Left forelimb (tissue), 1 donor: ENCODE data around the gene HVCN1.
"Not testable (repeated sequence)": the region's sequence is repeated elsewhere in the genome, so short reads cannot be mapped to it uniquely, and the experiment has no call there.

ENCODE experiments used
- DNase-seq: peaks from one replicate; pipeline ENCODE4 v3.0.0-alpha.2; 2018; ENCODE audit warnings: low spot score

Gene HVCN1

DNA sequence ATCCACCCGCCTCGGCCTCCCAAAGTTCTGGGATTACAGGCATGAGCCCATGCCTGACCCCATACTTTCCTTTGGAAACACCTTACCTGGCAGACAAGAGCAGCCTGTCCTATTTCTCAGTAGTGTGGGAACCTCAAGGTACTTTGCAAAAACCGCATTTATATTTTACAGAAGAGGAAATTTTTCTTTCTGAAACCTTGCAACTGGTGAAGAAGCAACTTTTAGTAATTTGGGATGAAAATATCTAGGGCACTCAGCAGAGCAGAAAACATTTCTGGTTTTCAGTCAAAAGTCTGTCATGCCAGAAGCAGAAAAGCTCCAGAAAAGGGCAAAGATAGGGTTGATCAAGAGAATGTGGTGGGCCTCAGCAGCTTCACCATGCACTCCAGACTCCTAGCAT lies 21.2 kb downstream of the HVCN1 start:
- no peak for DNase-seq

DNA sequence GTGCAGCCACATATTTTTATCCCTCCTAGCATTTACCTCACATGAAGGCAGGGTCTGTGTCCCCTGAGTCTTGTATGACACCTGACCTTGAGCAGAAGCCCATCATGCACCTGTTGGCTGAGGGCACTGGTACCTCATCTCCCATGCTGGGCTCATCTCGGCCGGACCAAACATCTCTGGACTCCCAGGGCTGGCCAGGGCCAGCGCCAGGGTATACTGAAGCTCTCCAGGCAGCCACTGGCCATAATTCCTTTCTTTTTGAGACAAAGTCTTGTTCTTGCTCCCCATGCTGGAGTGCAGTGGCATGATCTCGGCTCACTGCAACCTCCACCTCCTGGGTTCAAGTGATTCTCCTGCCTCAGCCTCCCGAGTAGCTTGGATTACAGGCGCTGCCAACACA lies 22.0 kb downstream of the HVCN1 start:
- DNase-seq: no peak

- DNase-seq: no peak
Observed at GRCh38 chr12:110661337-110661972, 27.5 kb downstream of the HVCN1 start.

- no peak for DNase-seq
Observed at GRCh38 chr12:110658878-110659277, 30.0 kb downstream of the HVCN1 start.

DNA sequence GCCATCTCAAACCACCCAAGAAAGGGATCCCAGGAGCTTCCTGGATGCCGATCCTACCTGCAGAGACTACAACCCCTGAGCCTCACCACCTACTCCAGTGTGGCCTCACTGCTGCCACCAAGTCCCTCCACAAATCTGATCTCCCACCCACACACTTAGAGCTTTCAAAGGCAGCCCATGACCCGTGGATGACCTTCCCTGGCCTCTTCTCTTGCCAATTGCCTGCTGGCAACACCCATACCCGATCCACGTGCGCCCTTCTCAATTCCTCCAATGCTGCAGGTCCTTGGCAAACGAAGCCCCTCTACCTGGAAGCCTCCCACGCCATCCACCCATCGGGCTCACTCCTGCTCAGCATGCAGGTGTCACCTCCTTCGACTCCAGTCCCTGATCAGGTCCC lies 30.7 kb downstream of the HVCN1 start:
- DNase-seq: no peak

DNA sequence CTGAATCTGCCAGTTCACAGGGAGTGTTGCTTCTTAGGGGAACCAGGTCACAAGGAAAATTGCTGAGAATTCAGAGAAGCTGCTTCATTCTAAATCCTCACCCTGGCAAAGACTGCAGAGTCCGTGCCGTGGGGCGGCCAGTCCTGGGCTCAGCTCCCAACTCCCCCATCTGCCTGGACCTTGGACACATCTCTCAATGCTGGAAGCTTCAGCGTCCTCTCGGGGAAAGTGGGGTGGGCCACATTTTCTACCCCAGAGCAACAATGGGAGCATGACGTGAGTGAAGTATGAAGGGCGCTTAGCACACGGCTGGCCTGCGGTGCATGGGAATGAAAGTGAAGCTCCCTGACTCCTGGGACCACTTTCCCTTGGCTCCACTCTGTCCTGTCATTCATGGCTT lies 31.2 kb downstream of the HVCN1 start:
- no peak for DNase-seq

- DNase-seq: no peak
Observed at GRCh38 chr12:110656071-110656655, 32.8 kb downstream of the HVCN1 start.

DNA sequence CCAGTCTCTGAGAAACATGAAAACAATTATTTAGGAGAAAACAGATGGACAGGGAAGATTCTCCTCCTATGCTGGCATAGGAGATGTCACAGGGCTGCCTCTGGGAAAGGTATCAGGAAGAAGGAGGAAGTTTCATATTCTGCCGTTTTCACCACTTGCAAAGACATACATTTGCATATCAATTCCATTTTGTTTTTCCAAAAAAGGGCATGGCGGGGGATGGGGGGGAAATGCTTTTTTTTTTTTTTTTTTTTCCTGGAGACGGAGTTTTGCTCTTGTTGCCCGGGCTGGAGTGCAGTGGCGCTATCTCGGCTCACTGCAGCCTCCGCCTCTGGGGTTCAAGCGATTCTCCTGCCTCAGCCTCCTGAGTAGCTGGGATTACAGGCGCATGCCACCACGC lies 34.7 kb downstream of the HVCN1 start:
- not testable (repeated sequence) for DNase-seq

DNA sequence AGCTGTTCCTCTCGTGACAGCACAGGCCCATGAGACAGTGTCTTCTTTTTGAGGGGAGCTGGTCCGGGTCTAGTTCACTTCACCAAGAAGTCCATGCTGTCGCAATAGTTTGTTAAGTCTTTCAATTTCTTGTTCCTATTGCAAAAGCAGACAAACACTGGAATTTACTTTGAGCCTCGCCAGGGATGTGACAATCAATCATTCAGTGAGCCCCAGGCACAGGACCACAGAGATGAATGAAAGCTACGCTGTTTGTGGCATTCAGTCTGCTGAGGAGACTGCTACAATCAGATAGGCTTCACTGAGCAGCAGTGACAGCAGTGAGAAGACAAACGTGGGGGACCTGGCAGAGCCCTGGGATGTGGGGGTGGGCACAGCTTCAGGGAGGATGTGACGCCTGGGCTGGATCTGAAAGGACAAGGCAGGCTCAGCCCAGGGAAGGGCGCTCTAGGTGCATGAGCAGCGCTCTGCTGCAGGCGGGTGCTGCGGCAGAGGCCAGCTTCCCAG lies 39.5 kb downstream of the HVCN1 start:
- DNase-seq: no peak

- DNase-seq: no peak
Observed at GRCh38 chr12:110647631-110648040, 41.3 kb downstream of the HVCN1 start.

GRCh38 chr12:110641521-110641920 lies 47.4 kb downstream of the HVCN1 start:
- no peak for DNase-seq

- no peak for DNase-seq
Observed at GRCh38 chr12:110640275-110641025, 48.5 kb downstream of the HVCN1 start.

- no peak for DNase-seq
Observed at GRCh38 chr12:110639336-110640141, 49.4 kb downstream of the HVCN1 start.

DNA sequence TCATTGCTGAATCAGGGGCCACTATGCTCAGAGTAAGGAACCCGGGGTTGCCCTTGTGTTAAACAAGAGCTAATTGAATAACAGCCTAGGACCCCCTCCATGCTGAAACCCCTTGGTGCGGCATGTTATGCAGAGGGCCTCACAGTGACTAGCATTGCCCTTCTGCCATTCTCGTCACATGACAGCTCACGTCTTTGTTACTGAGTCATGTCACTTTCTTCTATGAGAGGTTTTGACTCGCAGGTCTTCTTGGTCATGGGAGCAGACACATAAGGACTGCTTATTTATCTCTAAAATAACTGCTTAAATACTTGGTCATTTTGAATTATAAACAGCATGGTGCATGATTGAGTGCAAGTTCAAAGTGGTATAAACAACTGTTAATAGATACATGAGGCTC lies 50.1 kb downstream of the HVCN1 start:
- DNase-seq: no peak

DNA sequence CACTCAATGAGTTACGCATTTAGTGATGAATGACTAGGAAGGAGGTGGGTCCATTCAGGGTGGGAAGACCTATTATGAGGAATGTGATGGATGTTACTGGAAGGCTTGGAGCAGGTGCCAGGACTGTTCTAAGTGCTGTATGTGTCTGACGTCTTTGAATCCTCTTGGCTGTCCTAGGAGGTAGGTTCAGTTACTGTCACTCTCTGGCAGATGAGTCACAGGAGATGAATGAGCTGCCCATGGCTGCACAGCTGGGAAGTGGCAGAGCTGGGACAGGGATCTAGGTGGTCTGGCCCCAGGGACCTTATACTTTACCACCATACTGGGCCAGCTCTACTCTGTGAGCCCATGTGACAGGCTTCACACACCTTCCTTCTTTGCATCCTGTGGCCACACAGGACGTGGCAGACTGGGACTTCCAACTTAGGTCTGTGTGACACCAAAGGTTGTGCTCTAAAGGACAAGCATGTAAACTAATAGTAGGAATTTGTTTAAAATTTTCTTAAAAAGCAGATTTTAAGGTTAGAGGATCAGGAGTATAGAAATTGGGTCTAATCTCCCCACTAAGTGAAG lies 51.0 kb downstream of the HVCN1 start:
- DNase-seq: no peak

DNA sequence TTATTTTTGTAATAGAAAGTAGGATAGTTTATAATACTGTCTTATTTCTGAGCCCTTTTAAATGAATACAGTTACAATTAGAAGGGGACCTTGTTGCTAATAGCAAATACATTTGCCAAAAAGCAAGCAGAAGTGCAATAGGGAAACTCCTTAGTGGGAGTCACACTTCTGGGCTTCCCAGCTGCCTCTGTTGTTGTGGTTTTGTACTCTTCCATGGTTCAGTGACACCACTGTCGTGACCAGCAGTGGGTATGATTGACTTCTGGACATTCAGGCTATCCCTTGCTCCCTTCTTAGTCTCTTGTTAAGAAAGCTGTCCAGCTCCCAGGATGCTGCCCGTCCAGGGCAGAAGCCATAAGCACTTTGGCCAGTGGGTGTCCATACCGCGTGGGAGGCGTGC lies 52.4 kb downstream of the HVCN1 start:
- no peak for DNase-seq

- DNase-seq: no peak
Observed at GRCh38 chr12:110635055-110635454, 53.9 kb downstream of the HVCN1 start.

GRCh38 chr12:110627500-110628195 lies 61.3 kb downstream of the HVCN1 start:
- DNase-seq: no peak

GRCh38 chr12:110622582-110622981 lies 66.3 kb downstream of the HVCN1 start:
- DNase-seq: no peak

DNA sequence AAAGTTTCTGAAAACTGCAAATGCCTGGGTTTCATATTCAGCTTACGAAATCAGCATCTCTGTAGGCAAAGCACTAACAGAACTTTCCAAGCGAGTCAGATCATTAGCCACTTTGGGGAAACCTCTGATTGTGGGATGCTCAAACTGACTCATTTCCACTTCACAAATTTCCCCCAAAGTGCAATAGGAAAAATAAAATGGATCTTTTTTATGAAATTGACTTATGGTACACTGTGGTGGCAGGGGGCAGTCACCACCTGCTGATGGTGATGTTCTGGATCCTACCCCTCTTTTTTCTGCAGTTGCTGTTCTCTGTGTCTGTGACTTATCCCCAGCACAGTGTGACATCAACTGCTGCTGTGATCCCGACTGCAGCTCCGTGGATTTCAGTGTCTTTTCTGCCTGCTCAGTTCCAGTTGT lies 69.4 kb downstream of the HVCN1 start:
- DNase-seq: no peak

DNA sequence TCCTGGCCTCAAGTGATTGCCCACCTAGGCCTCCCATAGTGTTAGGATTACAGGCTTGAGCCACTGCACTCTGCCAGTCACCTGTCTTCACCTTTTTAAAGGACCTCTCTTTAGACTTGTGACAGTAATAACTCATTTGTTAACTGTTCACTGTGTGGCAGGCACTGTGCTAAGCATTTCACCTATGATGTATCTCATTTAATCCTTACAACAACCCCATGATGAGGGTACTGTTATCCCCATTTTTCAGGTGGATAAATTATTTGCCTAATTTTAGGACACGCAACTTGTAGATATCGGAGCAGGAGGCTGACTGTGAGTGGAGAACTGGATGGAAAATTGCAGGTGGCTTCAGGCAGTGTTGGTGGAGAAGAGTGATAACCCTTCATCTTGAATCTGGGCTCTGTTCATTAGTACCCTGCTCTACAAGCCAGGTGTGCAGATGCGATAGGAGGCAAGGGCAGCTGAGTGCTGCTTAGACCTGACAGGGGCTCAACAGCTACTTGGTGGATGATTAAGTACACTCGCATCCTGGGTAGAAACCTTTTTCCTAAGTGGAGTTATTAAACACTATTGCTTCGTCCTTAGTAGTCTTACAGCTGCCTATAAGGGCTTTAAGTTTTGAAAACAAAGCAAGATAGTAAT lies 72.3 kb downstream of the HVCN1 start:
- no peak for DNase-seq
